Stimulated activated CD8-positive, alpha-beta memory T cell treated with anti-CD3 and anti-CD28 coated beads, Interleukin-7, amount 100 ng/mL, for 4 hours (primary cell): Measurements from ENCODE around the gene HSPA1L.

Experiments
- DNase-seq, 2 donors: peaks; one replicate each; pipeline ENCODE4 v3.0.0-alpha.2; 2020; ENCODE audit warnings: low read depth in 2 of 2

HSPA1L gene

GRCh38 chr6:31763619-31763940 lies 51.5 kb downstream of the HSPA1L start:
- no peak for DNase-seq

- no peak for DNase-seq
These were observed 52.0 kb downstream of the HSPA1L start for GRCh38 chr6:31762878-31763618.

- DNase-seq: no peak
These were observed 52.7 kb downstream of the HSPA1L start, which contains the start of gene SAPCD1 for GRCh38 chr6:31762356-31762755. TSS of gene SAPCD1 (plus strand) at chr6:31762656. CDS start at chr6:31763055, 399 bp downstream.

- DNase-seq: no peak
These were observed 53.7 kb downstream of the HSPA1L start for GRCh38 chr6:31761343-31761742.

DNA sequence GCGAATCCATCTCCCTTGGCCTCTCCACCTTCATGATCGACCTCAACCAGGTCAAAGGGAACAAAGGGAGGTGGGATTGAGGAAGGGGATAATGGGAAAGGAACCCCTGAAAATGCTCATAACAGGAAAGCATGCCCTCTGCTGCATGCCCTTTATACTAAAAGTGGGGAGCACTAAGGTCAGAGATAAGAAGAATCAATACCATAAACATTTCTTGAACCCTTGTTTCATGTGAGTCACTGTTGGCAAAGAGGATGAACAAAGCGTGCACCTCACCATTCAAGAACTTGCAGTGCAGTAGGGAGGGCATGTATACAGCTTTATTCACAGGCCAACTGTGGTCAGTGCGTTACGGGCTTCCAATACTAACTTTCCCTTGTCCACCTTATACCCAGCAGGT lies 54.3 kb downstream of the HSPA1L start:
- DNase-seq: no peak
